ENCODE results near the gene BBC3.

The BBC3 gene

DNA sequence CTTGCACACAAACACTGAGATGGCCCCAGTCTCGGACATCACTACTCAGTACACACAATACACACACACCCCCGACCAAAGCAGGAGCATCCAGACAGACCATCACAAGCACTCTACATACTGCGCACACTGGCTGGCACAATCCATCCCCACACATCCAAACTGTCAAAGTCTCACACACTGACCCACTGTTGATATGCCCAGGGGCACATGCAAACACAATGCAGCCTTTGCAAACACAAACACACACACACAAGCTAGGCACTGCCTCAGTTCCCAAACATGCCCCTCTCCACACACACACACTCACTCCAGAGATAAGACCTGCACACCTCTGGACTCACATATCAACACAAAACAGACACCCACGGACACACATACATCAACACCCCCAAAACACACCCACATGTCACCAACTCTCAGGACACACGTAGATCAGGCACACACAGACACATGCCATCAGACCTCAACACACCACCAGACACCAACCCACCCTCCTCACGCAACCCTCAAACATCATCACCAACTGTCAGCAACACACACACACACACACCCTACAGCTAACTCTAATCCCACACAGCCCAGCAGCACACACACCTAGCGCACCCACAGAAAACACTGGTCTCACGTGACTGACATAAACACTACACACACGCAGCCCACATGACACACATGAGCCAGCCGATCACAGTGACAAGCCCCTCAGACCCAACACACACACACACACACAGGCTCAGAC is 1.9 kb downstream of the BBC3 start:
- TF ChIP-seq GATA2 (IDR thresholded peaks at IDR 0.05; ENCODE audit: low read depth, low read length) (no peak), GATA3 (IDR thresholded peaks at IDR 0.05; ENCODE audit: low read depth, low read length) (no peak)

DNA sequence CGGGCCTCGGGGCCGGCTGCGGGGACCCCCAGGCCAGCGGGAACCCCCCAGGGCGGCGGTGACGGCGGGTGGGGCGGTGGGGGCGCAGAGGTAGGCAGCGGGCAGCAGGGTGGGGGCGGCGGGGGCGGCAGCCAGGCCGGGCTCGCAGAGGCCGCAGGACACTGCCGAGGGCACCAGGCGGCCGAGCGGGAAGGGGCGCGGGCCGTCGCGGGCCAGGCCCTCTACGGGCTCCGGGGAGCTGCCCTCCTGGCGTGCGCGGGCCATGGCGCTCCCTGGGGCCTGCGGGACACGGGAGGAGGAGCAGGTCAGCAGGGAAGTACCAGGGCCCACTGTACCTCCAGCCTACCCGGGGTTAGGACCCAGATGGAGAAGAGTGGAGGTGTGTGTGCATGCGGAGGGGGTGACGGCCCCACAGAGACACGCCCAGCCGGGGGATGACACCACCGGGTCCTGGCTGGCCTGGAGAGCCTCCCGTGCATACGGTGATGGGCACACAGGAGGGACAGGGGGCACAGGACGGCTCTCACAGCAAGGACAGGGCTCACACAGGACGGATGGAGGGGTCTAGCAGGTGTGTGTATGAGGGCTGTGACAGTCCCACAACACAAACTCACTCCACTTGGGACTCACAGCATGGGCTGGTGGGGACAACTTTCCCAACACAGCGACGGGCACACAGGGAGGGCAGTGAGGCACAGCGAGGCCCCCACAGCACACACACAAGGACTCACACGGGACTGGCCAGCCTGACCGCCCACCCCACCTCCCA is 2.6 kb downstream of the BBC3 start:
- TF ChIP-seq GATA3 (IDR thresholded peaks at IDR 0.05; ENCODE audit: low read depth, low read length) = no peak
- TF ChIP-seq GATA2 (IDR thresholded peaks at IDR 0.05; ENCODE audit: low read depth, low read length) = no peak

DNA sequence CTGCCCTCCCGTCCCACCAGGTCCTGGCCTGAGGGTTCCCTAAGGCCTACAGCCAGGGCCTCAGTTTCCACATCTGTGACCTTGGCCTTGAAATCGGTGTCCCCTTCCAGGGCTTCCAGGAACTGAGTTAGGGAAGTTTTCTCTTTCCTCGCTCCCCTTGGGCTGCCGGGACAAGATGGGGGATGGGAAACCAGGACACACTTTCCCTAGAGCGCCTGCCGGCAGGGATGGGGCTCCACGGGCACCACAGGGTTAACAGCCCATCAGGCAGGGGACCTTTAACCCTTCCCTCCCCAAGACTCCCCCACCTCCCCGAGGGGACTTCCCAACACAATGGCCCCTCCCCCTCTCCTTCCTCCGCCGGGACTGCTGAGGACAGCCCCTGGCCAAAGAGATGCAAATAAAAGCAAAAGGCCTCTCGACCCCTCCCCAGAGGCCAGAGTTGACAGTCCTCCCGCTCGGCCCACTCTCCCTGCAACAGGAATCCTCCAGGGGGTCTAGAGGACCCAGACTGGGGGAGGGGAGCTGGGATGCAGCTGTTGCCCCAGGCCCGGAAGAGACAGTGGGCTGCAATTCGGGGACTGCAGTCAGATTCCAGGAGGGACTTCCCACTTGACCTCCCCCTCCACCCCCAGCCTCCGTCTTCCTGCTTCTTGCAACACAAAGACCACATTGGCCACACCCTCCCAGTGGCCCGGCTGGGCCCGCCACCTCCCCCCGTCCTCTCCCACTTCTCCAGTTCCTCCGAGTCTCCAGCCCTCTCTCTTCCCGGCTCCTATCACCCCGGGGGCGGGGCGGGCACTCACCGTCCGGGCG is 3.4 kb downstream of the BBC3 start:
- TF ChIP-seq GATA2 (IDR thresholded peaks at IDR 0.05; ENCODE audit: low read depth, low read length) (no peak), GATA3 (IDR thresholded peaks at IDR 0.05; ENCODE audit: low read depth, low read length) (no peak)

DNA sequence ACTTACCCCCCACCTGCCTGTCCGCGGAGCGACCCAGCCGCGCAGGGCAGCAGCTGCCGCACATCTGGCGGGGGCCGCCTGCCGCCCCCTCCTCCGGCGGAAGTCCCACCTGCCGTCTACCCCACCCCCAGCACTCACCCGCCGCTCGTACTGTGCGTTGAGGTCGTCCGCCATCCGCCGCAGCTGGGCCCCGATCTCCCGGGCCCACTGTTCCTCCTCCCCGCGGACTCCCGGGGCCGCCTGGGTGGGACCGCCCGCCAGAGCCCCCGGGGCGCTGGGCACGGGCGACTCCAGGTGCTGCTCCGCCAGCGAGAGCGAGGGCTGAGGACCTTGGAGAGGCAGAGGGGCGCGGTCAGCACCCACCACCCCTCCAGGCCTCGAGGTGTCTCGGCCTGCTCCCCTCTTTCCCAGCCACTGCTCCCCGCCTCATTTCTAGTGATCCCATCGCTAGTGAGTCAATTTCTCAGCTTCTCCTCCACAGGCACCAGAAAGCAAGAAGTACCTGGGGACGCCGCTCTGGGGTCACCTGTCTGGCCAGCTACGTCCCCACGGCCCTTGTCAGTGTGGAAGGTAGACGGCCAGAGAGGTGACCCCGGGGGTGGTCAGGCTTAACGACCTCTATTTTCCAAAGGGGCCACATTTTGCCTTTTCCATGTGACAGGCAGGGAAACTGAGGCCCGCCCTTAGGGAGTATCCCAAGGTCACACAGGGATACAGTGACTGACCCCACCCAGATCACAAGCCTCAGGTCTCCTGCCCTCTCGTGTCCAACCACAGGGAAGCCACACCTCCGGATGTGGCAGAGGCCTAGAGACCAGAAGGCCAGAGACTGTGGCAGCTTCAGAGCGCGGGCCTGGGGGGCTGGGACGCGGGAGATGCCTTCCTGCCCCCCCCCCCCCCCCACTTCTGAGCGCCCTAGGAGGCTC is 4.3 kb downstream of the BBC3 start:
- TF ChIP-seq GATA3 (IDR thresholded peaks at IDR 0.05; ENCODE audit: low read depth, low read length) (no peak), GATA2 (IDR thresholded peaks at IDR 0.05; ENCODE audit: low read depth, low read length) (no peak)

DNA sequence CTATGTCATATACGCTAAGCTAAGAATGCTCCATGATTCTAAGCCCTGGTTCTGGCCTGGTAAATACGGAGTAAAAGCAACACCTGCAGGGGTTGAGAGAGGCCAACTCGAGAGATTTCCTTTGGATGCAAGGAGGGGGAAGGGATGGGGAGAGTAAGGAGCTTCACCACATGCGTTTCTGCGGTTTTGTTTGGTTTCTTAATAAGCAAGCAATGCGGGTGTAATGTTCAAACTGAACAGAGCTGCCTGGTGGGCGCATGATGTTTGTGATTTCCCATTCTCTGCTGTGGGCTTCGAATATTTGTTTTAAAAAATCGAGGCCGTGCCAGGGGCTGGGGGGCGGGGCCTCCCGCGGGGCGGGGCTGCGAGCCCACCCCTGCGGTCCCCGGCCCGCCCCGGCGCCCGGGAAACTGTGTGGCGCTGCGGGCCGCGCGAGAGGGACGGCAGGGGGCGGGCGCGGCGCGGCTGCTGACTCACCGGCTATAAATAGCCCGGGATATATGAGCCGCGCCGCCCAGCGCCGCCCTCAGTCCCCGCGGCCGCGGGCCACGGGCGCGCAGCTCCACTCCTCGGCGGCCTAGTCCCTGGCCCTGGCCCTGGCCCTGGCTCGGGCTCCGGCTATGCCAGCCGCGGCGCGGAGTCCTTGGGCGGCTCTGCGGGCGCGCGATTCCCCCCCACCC is 5.1 kb downstream of the BBC3 start:
- TF ChIP-seq GATA3 (IDR thresholded peaks at IDR 0.05; ENCODE audit: low read depth, low read length) (no peak), GATA2 (IDR thresholded peaks at IDR 0.05; ENCODE audit: low read depth, low read length) (no peak)

DNA sequence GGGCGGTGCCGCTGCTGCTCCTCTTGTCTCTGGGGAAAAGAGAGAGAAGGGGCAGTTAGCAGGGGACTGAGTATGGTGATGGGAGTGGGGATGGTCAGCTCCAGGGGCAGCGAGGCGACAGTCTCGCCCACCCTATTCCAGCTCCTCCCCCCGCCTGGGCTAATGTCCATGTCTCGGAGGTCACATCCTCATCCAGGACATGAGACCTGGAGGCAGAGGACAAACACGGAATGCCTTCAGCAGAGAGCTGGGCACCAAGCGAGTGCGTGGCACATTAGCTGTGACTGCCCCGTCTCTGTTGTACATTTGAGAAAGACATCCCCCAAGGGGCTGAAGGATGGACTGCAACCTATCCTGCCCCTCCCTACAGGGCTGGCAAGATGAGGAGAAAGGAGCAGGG is 9.1 kb downstream of the BBC3 start:
- no peak for TF ChIP-seq GATA3 (IDR thresholded peaks at IDR 0.05; ENCODE audit: low read depth, low read length)
- TF ChIP-seq GATA2 (IDR thresholded peaks at IDR 0.05; ENCODE audit: low read depth, low read length) = no peak

DNA sequence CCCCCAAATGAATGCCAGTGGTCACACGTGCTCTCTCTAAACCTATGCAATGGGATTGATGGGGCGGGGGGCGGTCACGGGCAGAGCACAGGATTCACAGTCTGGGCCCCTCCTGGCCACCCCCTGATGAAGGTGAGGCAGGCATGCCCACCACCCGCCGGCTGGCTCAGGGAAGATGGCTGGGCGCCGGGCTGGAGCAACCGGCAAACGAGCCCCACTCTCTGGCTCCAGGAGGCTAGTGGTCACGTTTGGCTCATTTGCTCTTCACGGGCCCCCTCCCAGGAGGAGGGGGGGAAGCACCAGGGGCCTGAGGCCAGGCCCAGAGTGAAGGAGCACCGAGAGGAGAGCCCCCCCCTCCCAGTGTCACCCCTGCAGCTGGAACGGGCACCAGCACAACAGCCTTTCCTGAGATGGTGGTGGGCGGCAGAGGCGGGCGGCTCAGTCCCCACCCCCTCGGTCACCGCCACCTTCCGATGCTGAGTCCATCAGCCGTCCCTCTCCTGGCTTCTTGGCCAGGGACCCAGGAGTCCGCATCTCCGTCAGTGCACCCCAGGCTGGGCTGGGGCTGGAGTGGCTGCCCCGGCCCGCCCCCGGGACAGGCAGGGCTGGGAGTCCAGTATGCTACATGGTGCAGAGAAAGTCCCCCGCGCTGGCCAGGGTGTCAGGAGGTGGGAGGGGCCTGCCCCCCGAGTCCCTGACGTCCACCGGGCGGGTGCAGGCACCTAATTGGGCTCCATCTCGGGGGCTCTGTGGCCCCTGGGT is 9.7 kb downstream of the BBC3 start:
- TF ChIP-seq GATA2 (IDR thresholded peaks at IDR 0.05; ENCODE audit: low read depth, low read length) = no peak
- no peak for TF ChIP-seq GATA3 (IDR thresholded peaks at IDR 0.05; ENCODE audit: low read depth, low read length)

DNA sequence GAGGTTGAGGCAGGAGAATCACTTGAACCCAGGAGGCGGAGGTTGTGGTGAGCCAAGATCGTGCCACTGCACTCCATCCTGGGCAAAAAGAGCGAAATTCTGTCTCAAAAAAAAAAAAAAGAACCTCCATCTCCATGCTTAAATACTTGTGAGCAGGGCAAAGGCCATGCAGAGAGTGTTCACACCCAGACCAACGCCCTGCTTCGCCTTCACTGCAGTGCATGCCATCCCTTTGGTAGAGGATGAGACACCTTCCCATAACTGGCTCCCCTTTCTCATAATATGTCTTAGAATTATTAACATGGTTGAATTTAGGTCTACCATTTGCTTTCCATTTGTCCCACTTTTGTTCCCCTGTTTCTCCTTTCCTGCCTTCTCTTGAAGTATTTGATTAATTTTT is 15.4 kb downstream of the BBC3 start:
- TF ChIP-seq GATA3 (IDR thresholded peaks at IDR 0.05; ENCODE audit: low read depth, low read length) (no peak), GATA2 (IDR thresholded peaks at IDR 0.05; ENCODE audit: low read depth, low read length) (no peak)

DNA sequence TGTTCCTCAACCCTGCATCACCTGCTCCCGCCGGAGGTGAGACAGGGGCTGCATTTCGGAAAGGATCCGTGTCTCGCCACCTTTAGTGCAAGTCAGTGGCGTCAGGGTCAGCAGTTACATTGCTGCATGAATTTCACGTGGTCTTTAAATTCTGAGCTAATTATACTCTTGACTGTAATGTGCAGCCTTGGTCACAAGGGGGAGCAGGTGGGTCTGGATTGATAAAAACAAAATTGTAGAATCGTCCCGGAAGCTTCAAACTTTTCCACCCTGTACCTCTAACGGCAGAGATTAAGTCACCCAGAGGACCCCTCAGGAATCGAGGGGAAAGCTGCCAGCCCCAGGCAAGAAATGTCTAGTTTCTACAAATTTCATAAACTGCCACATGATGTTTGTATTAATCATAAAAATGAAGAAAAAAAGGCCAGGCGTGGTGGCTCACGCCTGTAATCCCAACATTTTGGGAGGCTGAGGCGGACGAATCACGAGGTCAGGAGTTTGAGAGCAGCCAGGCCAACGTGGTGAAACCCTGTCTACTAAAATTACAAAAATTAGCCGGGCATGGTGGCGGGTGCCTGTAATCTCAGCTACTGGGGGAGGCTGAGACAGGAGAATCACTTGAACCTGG is 20.2 kb downstream of the BBC3 start:
- TF ChIP-seq GATA3 (IDR thresholded peaks at IDR 0.05; ENCODE audit: low read depth, low read length) = no peak
- TF ChIP-seq GATA2 (IDR thresholded peaks at IDR 0.05; ENCODE audit: low read depth, low read length) = no peak

DNA sequence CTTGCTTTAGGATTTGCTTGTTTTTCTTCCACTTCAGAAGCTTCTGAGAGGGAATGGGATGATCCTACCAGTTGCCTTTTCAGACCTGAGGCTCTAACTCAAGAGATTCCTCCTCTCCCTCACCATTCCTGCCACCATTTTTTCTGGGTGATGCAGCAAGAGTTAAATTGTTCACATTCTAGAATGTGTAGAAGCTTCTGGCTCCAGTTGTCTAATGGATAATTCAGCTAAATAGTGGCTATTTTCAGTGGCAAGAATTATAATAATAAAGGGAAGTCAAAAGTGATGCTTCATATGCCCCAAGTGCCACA is 20.9 kb downstream of the BBC3 start:
- no peak for TF ChIP-seq GATA2 (IDR thresholded peaks at IDR 0.05; ENCODE audit: low read depth, low read length)
- TF ChIP-seq GATA3 (IDR thresholded peaks at IDR 0.05; ENCODE audit: low read depth, low read length) = no peak

DNA sequence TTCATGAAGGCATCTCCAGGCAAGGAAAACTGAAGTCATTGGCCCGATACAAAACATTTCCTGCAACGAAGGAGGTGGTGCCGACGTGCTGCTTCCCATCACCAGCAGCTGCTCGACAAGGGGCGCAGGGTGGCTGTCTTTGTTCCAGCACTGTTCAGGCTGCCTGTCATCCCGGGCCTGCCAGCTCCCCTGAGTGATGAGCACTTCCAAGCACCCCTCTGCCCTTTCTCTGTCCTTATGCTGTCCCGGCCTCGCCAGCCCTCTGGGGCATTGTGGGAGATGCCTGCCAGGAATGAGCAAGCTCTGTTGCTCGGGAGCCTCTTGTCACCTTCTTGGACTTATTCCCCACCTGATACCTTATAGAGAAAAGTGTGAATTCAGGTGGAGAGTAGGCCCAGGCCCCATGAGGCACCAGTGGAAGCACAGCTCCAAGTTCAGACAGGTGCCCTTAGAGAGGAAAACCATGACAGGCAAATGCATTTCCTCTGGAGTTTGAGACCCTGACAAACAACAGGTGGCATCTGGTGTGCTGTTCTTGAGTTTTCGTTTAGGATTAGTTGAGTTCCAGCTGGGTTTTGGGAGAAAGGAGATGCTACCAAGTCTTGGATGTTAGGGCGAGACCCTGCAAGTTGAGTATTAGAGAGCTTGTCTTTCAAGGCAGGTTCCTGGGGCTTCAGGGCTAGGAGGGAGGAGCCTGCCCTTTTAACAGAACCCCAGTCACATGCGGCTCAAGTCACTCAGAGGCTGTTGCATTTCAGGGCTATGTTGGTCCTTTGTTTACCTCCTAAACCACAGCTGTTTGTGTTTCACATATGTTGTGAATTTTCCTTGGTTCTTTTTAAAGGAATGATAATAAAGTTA is 21.4 kb downstream of the BBC3 start:
- TF ChIP-seq GATA2 (IDR thresholded peaks at IDR 0.05; ENCODE audit: low read depth, low read length) = no peak
- no peak for TF ChIP-seq GATA3 (IDR thresholded peaks at IDR 0.05; ENCODE audit: low read depth, low read length)
